GM12865 (cell line): Measurements from ENCODE around the gene SLC41A3.
A peak's percentile ranks its signal among the peaks of the same experiment; 100 is the strongest.

Experiments used
- DNase-seq: peaks from one replicate; pipeline ENCODE4 v3.0.0; 2010; ENCODE audit warnings: low read depth
- H3K4me3 ChIP-seq: 2 replicates; pipeline ENCODE4 v1.5.1; 2011; ENCODE audit warnings: mild to moderate bottlenecking, low read depth, low read length, control low read depth
- TF ChIP-seq, protein P1 (sequence below): IDR thresholded peaks from 2 replicates; pipeline ENCODE4 v1.5.1; 2011; ENCODE audit warnings: low read length, control low read depth, low read depth, inconsistent platforms; ENCODE audit not compliant: insufficient read depth; ENCODE audit errors: missing control alignments

SLC41A3 gene

DNA sequence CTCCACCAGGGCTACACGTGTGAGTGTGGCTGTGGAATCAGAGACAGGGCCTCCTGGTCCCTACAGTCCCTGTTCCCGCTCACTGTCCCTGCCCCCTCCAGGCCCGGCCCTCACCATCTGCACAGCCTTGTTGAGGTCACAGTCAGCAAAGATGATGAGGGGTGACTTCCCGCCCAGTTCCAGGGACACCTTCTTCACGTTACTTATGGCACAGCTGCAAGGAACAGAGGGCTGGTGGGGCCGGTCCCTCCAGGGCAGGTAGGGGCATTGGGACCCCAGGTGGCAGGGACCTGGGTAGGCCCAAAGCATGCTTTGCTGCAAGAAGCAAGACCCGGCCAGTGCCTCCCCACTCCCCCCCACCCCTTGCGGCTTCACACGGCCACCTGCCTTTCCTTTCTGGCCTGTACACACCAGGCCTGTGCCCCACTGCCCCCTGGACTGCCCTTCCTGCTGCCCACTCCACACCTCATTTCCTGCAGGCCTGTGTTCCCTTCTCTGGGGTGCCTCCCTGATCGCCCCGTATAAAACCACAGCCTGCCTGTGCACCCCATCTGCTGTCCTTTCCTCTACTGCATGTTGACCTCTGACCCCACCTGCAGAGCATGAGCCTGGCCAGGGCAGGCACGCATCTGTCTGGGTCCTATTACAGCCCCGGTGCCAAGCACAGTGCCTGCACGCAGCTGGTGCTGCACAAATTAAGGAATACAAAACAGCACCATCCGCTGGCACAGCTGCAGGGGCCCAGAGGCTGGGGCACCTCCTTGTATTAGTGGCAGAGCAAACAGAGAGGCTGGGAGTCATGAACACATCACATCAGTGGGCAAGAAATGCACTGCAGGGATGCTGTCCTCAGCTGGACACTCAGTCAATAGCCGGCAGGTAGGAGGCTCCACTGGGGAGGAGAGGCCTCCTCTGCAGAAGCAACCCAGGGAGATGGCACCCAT, 30.8 kb upstream of the SLC41A3 start:
- DNase-seq, result no peak
- TF ChIP-seq, protein P1, sequence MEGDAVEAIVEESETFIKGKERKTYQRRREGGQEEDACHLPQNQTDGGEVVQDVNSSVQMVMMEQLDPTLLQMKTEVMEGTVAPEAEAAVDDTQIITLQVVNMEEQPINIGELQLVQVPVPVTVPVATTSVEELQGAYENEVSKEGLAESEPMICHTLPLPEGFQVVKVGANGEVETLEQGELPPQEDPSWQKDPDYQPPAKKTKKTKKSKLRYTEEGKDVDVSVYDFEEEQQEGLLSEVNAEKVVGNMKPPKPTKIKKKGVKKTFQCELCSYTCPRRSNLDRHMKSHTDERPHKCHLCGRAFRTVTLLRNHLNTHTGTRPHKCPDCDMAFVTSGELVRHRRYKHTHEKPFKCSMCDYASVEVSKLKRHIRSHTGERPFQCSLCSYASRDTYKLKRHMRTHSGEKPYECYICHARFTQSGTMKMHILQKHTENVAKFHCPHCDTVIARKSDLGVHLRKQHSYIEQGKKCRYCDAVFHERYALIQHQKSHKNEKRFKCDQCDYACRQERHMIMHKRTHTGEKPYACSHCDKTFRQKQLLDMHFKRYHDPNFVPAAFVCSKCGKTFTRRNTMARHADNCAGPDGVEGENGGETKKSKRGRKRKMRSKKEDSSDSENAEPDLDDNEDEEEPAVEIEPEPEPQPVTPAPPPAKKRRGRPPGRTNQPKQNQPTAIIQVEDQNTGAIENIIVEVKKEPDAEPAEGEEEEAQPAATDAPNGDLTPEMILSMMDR, result no peak

DNA sequence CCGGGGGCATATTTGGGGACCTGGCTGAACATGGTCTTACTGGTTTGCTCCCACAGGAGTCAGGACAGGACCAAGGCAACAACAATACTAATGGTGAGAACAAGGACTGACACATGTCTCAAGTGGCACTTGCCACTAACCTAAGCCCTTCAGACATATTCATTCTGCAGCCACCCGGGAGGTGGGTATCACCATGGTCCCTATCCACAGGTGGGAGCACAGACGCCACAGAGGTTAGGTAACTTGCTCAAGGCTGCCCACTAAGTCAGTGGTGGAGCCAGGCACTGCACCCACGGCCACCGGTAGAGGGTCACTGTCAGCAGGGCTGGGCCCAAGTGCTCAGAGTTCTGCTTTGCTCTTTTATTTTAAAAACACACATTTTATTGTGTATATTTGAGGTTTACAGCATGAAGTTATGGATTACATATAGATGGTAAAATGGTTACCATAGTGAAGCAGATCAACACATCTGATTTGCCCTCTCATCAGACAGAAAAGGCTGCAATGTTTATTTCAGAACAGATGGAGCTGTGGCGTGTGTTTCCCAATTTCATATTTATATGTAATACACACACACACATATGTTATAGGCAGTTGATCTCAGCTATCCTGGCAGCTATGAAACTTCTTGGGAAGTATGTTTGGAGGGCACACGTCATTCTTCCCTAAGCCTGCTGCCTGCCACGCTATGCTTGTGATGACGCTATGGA, 30.0 kb upstream of the SLC41A3 start:
- DNase-seq, result peak; percentile 18
- TF ChIP-seq, protein P1, result peak; percentile 51
- no peak overlapping the region for H3K4me3 ChIP-seq

More for the DNA sequence above, 30.8 kb upstream of the SLC41A3 start:
- no peak overlapping the region for H3K4me3 ChIP-seq

DNA sequence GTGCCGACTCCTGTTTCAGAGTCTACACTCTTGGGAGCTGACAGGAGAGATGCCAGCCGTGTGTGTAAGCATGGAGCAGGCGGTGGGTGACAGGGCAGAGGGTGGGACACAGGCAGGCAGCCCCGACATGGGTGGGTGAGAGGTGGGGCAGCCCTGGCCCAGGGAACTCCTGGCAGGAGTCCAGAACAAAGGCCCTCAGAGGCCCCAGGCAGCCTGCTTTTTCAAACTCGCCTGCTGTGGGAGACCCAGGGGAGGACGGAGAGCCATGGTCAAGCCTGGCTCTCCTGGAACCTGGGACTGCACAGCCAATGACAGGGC, 29.3 kb upstream of the SLC41A3 start:
- H3K4me3 ChIP-seq, result no peak overlapping the region
- no peak for DNase-seq
- TF ChIP-seq, protein P1, result no peak

DNA sequence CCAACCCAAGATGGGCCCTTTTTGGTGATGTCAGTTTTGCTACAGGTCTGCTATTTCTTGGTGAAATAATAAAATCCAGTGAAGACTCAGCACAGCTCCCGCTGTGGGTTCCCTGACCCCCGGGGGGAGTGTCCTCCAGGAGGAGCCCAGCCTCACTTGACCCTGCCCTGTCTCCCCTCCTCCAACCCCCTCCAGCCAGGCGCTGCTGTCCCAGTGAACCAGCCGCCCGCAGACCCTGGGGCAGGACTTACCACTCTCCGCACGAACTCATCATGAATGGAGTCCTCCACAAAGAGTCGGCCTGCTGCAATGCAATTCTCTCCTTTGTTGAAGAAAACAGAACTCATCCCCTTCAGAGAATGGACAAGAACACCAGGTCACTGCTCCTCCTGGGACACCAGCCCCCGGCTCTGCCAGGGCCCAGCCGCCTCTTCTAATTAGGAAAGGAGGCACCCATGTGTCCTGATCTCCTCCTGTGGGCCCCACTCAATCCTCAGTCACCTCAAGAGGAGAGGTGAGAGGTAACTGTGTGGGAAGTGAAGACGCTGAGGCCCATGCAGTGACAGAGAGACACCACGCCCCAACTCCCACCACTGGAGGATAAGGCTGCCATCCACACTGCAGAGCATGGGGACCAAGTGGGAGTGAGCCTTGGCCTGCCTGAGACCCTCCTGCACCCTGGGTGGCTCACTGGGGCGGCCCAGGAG, 28.8 kb upstream of the SLC41A3 start:
- H3K4me3 ChIP-seq, result no peak overlapping the region
- TF ChIP-seq, protein P1, result no peak
- DNase-seq, result no peak

DNA sequence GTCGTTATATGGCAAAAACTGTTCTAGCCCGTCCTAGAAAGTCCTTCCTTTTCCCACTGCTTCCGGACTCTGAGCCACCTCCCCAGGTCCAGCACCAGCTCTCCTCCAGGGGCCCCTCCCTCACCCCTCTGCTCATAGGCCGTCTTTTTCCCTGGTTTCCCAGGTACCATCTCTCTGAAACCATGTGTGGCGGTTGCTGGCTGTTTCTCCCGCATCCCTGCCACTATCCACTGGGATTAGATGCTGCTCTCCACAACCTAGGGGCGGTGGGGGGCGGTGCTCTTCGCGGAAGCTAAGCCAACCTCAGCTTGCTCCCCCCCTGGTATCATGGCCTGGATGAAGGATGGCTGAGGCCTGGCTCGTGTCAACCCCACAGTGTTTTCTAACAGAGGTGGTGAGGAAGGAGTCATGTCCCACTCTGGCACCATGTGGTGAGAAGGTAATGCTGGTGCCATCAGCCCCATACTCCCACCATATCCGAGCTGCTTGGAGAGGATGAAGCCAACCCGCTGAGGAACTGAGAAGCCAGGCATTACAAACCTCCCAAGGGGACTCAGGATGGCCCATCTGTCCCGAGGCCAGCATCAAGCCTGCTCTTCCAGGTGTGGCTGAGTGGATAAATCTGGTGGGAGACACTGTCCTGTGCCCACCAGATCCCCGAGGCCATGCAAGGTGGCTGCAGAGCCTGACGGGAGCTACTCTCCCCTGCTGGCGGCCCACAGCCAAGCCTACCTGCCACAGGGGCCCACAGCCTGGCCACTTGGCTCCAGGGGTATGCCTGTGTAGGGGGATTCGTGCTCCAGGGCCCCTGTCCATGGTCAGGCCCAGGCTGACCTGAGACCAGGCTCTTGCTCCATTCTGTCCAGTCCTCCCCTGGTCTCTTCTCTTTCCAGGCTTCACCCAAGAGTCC, 27.9 kb upstream of the SLC41A3 start:
- TF ChIP-seq, protein P1, result no peak
- no peak for DNase-seq
- H3K4me3 ChIP-seq, result no peak overlapping the region

DNA sequence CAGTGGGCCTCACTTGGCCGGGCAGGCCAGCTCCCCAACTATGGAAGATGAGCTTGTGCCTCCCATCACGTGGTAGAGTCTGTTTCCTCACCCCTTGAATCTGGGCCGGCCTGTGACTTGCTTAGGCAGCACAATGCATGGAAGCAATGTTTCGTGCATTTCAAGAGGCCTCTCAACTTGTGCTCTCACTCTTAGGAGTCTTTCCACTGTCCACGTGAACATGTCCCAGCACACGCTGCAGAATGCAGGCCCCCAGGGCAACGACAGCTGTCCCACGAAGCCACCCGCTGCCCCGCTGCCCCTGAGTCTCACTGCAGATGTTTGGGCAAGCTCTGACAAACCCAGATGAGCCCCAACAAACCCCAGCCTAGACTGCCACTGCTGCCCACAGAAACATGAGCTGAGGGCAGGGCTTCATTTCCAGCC, 27.2 kb upstream of the SLC41A3 start:
- H3K4me3 ChIP-seq, result no peak overlapping the region
- TF ChIP-seq, protein P1, result no peak
- DNase-seq, result no peak
